ENCODE results near the gene ADCY1. TPM values are rescaled to one million over a fixed set of nuclear protein-coding genes. Genes with fewer than 3 reads are reported as not detected.

Gene ADCY1
- total RNA-seq, 4 donors from 2014 or later: 0.49 to 1.2 (median 0.72) TPM

- 73 to 84% methylated on average over 6 to 7 of the region's 7 CpGs for WGBS, 2 donors (ENCODE audit: low coverage in 1 of 2)
- H3K36me3 ChIP-seq: no peaks in the 10 kb centered on the region
- no peak overlapping the region for H3K27ac ChIP-seq
- no peaks in the 10 kb centered on the region for H3K27me3 ChIP-seq
- TF ChIP-seq CTCF (IDR thresholded peaks at IDR 0.05): no peak
- no peak for TF ChIP-seq POLR2AphosphoS5 (IDR thresholded peaks at IDR 0.05)
- no peak for TF ChIP-seq POLR2A (IDR thresholded peaks at IDR 0.05)
- no peak overlapping the region for H3K4me3 ChIP-seq
- ATAC-seq: no peak
- peaks cover 0 to 7% (median 0%) of the 10 kb centered on the region in 3 donors for H3K9me3 ChIP-seq
- no peaks in the 10 kb centered on the region for H3K4me1 ChIP-seq
Measured at GRCh38 chr7:45606931-45607330, 32.8 kb downstream of the ADCY1 start.

GRCh38 chr7:45609180-45609579 lies 35.0 kb downstream of the ADCY1 start:
- H3K9me3 ChIP-seq: peaks cover 0 to 26% (median 2%) of the 10 kb centered on the region in 3 donors
- H3K4me3 ChIP-seq: no peak overlapping the region
- WGBS, 2 donors (ENCODE audit: low coverage in 1 of 2): 91% methylated on average over 9 of the region's 16 CpGs; no CpG with 5 or more reads in 1 of the 2 donors
- H3K27ac ChIP-seq: no peak overlapping the region
- TF ChIP-seq CTCF (IDR thresholded peaks at IDR 0.05) (no peak), POLR2A (IDR thresholded peaks at IDR 0.05) (no peak), POLR2AphosphoS5 (IDR thresholded peaks at IDR 0.05) (no peak), EP300 (IDR thresholded peaks at IDR 0.05) (no peak)
- ATAC-seq: no peak
- H3K36me3 ChIP-seq: no peaks in the 10 kb centered on the region
- H3K27me3 ChIP-seq: no peaks in the 10 kb centered on the region
- no peaks in the 10 kb centered on the region for H3K4me1 ChIP-seq

GRCh38 chr7:45610019-45610418 lies 35.9 kb downstream of the ADCY1 start:
- TF ChIP-seq POLR2AphosphoS5 (IDR thresholded peaks at IDR 0.05) (no peak), POLR2A (IDR thresholded peaks at IDR 0.05) (no peak), CTCF (IDR thresholded peaks at IDR 0.05) (no peak), EP300 (IDR thresholded peaks at IDR 0.05) (no peak)
- Histone ChIP-seq H3K27me3 (no peaks in the 10 kb centered on the region), H3K9me3 (peaks cover 0 to 27% (median 2%) of the 10 kb centered on the region in 3 donors), H3K4me1 (no peaks in the 10 kb centered on the region), H3K27ac (no peak overlapping the region), H3K36me3 (no peaks in the 10 kb centered on the region), H3K4me3 (no peak overlapping the region)
- 87% methylated on average over 3 of the region's 10 CpGs; no CpG with 5 or more reads in 1 of the 2 donors for WGBS, 2 donors (ENCODE audit: low coverage in 1 of 2)
- ATAC-seq: no peak

GRCh38 chr7:45610660-45611299 lies 36.6 kb downstream of the ADCY1 start:
- H3K36me3 ChIP-seq: no peaks in the 10 kb centered on the region
- no peaks in the 10 kb centered on the region for H3K4me1 ChIP-seq
- TF ChIP-seq EP300 (IDR thresholded peaks at IDR 0.05): no peak
- TF ChIP-seq POLR2AphosphoS5 (IDR thresholded peaks at IDR 0.05): no peak
- no peak for TF ChIP-seq POLR2A (IDR thresholded peaks at IDR 0.05)
- no peak for TF ChIP-seq CTCF (IDR thresholded peaks at IDR 0.05)
- peaks cover 0 to 34% (median 2%) of the 10 kb centered on the region in 3 donors for H3K9me3 ChIP-seq
- 60 to 62% methylated on average over 3 of the region's 3 CpGs for WGBS, 2 donors (ENCODE audit: low coverage in 1 of 2)
- H3K4me3 ChIP-seq: no peak overlapping the region
- no peak overlapping the region for H3K27ac ChIP-seq
- ATAC-seq: no peak
- no peaks in the 10 kb centered on the region for H3K27me3 ChIP-seq

GRCh38 chr7:45617166-45617565 lies 43.0 kb downstream of the ADCY1 start:
- Histone ChIP-seq H3K27me3 (no peaks in the 10 kb centered on the region), H3K36me3 (no peaks in the 10 kb centered on the region), H3K9me3 (peaks cover 0 to 92% (median 2%) of the 10 kb centered on the region in 3 donors), H3K4me1 (no peaks in the 10 kb centered on the region), H3K27ac (no peak overlapping the region), H3K4me3 (no peak overlapping the region)
- no peak for ATAC-seq
- 68% methylated on average over 3 of the region's 3 CpGs; no CpG with 5 or more reads in 1 of the 2 donors for WGBS, 2 donors (ENCODE audit: low coverage in 1 of 2)
- TF ChIP-seq CTCF (IDR thresholded peaks at IDR 0.05) (no peak), POLR2AphosphoS5 (IDR thresholded peaks at IDR 0.05) (no peak), POLR2A (IDR thresholded peaks at IDR 0.05) (no peak), EP300 (IDR thresholded peaks at IDR 0.05) (no peak)
